Immature natural killer cell (primary cell): Measurements from ENCODE around the gene EBI3. TPM values are rescaled to one million over a fixed set of nuclear protein-coding genes. Genes with fewer than 3 reads are reported as not detected.

Source experiments
- DNase-seq, 3 donors: peaks; one replicate each; pipeline ENCODE4 v3.0.0; 2022; ENCODE audit warnings: mixed read lengths in 1 of 3
- H3K27ac Mint-ChIP-seq, 6 donors: one replicate each; pipeline ENCODE4 v1.8.0; 2020; ENCODE audit warnings: mixed read lengths in 6 of 6, mild to moderate bottlenecking in 5 of 6, inconsistent platforms in 4 of 6, moderate library complexity in 3 of 6
- H3K27me3 Mint-ChIP-seq, 3 donors: one replicate each; pipeline ENCODE4 v1.8.0; 2020 to 2021; ENCODE audit warnings: low read depth in 3 of 3, mild to moderate bottlenecking in 3 of 3, mixed read lengths in 3 of 3, moderate library complexity in 3 of 3, inconsistent platforms in 1 of 3
- H3K36me3 Mint-ChIP-seq, 3 donors: one replicate each; pipeline ENCODE4 v1.8.0; 2020; ENCODE audit warnings: mixed read lengths in 3 of 3, inconsistent platforms in 2 of 3, mild to moderate bottlenecking in 2 of 3
- H3K4me1 Mint-ChIP-seq, 2 donors: one replicate each; pipeline ENCODE4 v1.8.0; 2020; ENCODE audit warnings: inconsistent platforms in 2 of 2, mild to moderate bottlenecking in 2 of 2, mixed read lengths in 2 of 2, moderate library complexity in 1 of 2
- H3K4me3 Mint-ChIP-seq, 5 donors: one replicate each; pipeline ENCODE4 v1.8.0; 2020; ENCODE audit warnings: mild to moderate bottlenecking in 5 of 5, mixed read lengths in 5 of 5, inconsistent platforms in 3 of 5, moderate library complexity in 3 of 5
- H3K9me3 Mint-ChIP-seq, 6 donors: one replicate each; pipeline ENCODE4 v1.8.0; 2020; ENCODE audit warnings: mild to moderate bottlenecking in 6 of 6, mixed read lengths in 6 of 6, inconsistent platforms in 4 of 6, moderate library complexity in 3 of 6
- polyA plus RNA-seq, 3 donors: library from polyadenylated mRNA; unstranded; fragments of 300-500 nt; fragmentation: Illumina TruSeq; gene quantifications; one replicate each; pipeline ENCODE4 v1.2.3, GENCODE V29; 2021

Gene EBI3
- polyA plus RNA-seq, 3 donors from 2014 or later: not detected

- Mint-ChIP-seq H3K36me3 (peaks cover 6 to 11% (median 7%) of the 10 kb centered on the region in 3 donors), H3K27ac (no peak overlapping the region), H3K4me3 (no peak overlapping the region), H3K9me3 (peaks cover 0 to 9% (median 2%) of the 10 kb centered on the region in 6 donors), H3K27me3 (peaks cover 10 to 31% (median 21%) of the 10 kb centered on the region in 3 donors), H3K4me1 (peaks cover 7 to 11% of the 10 kb centered on the region in 2 donors)
- no peak for DNase-seq
These were observed 33.3 kb upstream of the EBI3 start for GRCh38 chr19:4196009-4196408.

- Mint-ChIP-seq H3K4me3 (no peak overlapping the region), H3K36me3 (peaks cover 6 to 11% (median 7%) of the 10 kb centered on the region in 3 donors), H3K9me3 (peaks cover 0 to 9% (median 2%) of the 10 kb centered on the region in 6 donors), H3K4me1 (peaks cover 7 to 11% of the 10 kb centered on the region in 2 donors), H3K27me3 (peaks cover 11 to 31% (median 24%) of the 10 kb centered on the region in 3 donors), H3K27ac (no peak overlapping the region)
- DNase-seq: no peak
These were observed 32.7 kb upstream of the EBI3 start for GRCh38 chr19:4196587-4197148.

GRCh38 chr19:4197228-4197624 lies 32.1 kb upstream of the EBI3 start:
- H3K4me1 Mint-ChIP-seq: peaks cover 7 to 11% of the 10 kb centered on the region in 2 donors
- H3K27ac Mint-ChIP-seq: peak overlapping the region in 1 of 6 donors; percentile 51
- DNase-seq: no peak
- peaks cover 6 to 11% (median 7%) of the 10 kb centered on the region in 3 donors for H3K36me3 Mint-ChIP-seq
- peaks cover 11 to 31% (median 27%) of the 10 kb centered on the region in 3 donors for H3K27me3 Mint-ChIP-seq
- H3K4me3 Mint-ChIP-seq: peak overlapping the region in 1 of 5 donors; percentile 21
- H3K9me3 Mint-ChIP-seq: peaks cover 0 to 9% (median 2%) of the 10 kb centered on the region in 6 donors

- H3K36me3 Mint-ChIP-seq: peaks cover 6 to 11% (median 7%) of the 10 kb centered on the region in 3 donors
- no peak overlapping the region for H3K4me3 Mint-ChIP-seq
- H3K27me3 Mint-ChIP-seq: peaks cover 11 to 31% (median 27%) of the 10 kb centered on the region in 3 donors
- peaks cover 0 to 9% (median 2%) of the 10 kb centered on the region in 6 donors for H3K9me3 Mint-ChIP-seq
- no peak for DNase-seq
- peak overlapping the region in 2 of 6 donors; percentile 29 to 51 for H3K27ac Mint-ChIP-seq
- peaks cover 7 to 11% of the 10 kb centered on the region in 2 donors for H3K4me1 Mint-ChIP-seq
These were observed 31.5 kb upstream of the EBI3 start for GRCh38 chr19:4197625-4198466.

- DNase-seq: no peak
- Mint-ChIP-seq H3K9me3 (peaks cover 0 to 9% (median 2%) of the 10 kb centered on the region in 6 donors), H3K27me3 (peaks cover 11 to 32% (median 25%) of the 10 kb centered on the region in 3 donors), H3K27ac (no peak overlapping the region), H3K36me3 (peaks cover 6 to 11% (median 7%) of the 10 kb centered on the region in 3 donors), H3K4me3 (no peak overlapping the region), H3K4me1 (peaks cover 7 to 11% of the 10 kb centered on the region in 2 donors)
These were observed 30.7 kb upstream of the EBI3 start for GRCh38 chr19:4198467-4199126.

GRCh38 chr19:4199699-4200293 lies 29.5 kb upstream of the EBI3 start:
- Mint-ChIP-seq H3K4me1 (peaks cover 7 to 11% of the 10 kb centered on the region in 2 donors), H3K27ac (no peak overlapping the region), H3K36me3 (peaks cover 6 to 11% (median 7%) of the 10 kb centered on the region in 3 donors), H3K9me3 (peaks cover 0 to 9% (median 2%) of the 10 kb centered on the region in 6 donors), H3K4me3 (no peak overlapping the region), H3K27me3 (peaks cover 11 to 24% (median 22%) of the 10 kb centered on the region in 3 donors)
- DNase-seq: no peak

- no peak for DNase-seq
- H3K9me3 Mint-ChIP-seq: peaks cover 0 to 9% (median 2%) of the 10 kb centered on the region in 6 donors
- H3K27me3 Mint-ChIP-seq: peaks cover 11 to 24% (median 19%) of the 10 kb centered on the region in 3 donors
- H3K4me1 Mint-ChIP-seq: peaks cover 7 to 11% of the 10 kb centered on the region in 2 donors
- H3K4me3 Mint-ChIP-seq: no peak overlapping the region
- peaks cover 6 to 10% (median 7%) of the 10 kb centered on the region in 3 donors for H3K36me3 Mint-ChIP-seq
- H3K27ac Mint-ChIP-seq: no peak overlapping the region
These were observed 28.3 kb upstream of the EBI3 start for GRCh38 chr19:4200940-4201542.

GRCh38 chr19:4201798-4202197 lies 27.5 kb upstream of the EBI3 start:
- Mint-ChIP-seq H3K9me3 (peaks cover 0 to 9% (median 2%) of the 10 kb centered on the region in 6 donors), H3K4me3 (no peak overlapping the region), H3K27ac (no peak overlapping the region)

GRCh38 chr19:4206818-4207484 lies 22.4 kb upstream of the EBI3 start:
- H3K4me3 Mint-ChIP-seq: no peak overlapping the region
- no peak for DNase-seq
- no peaks in the 10 kb centered on the region for H3K36me3 Mint-ChIP-seq
- H3K9me3 Mint-ChIP-seq: no peaks in the 10 kb centered on the region
- peaks cover 0 to 8% (median 6%) of the 10 kb centered on the region in 3 donors for H3K27me3 Mint-ChIP-seq
- H3K27ac Mint-ChIP-seq: no peak overlapping the region
- no peaks in the 10 kb centered on the region for H3K4me1 Mint-ChIP-seq

More at GRCh38 chr19:4201798-4202197, 27.5 kb upstream of the EBI3 start:
- no peak for DNase-seq
- peaks cover 6 to 7% (median 7%) of the 10 kb centered on the region in 3 donors for H3K36me3 Mint-ChIP-seq
- peaks cover 6 to 19% (median 15%) of the 10 kb centered on the region in 3 donors for H3K27me3 Mint-ChIP-seq
- H3K4me1 Mint-ChIP-seq: peaks cover 7 to 11% of the 10 kb centered on the region in 2 donors

- no peaks in the 10 kb centered on the region for H3K36me3 Mint-ChIP-seq
- H3K27me3 Mint-ChIP-seq: peaks cover 0 to 6% (median 5%) of the 10 kb centered on the region in 3 donors
- no peak for DNase-seq
- no peak overlapping the region for H3K4me3 Mint-ChIP-seq
- no peak overlapping the region for H3K27ac Mint-ChIP-seq
- no peaks in the 10 kb centered on the region for H3K9me3 Mint-ChIP-seq
- no peaks in the 10 kb centered on the region for H3K4me1 Mint-ChIP-seq
These were observed 20.8 kb upstream of the EBI3 start for GRCh38 chr19:4208385-4209094.

- peaks cover 3 to 6% (median 5%) of the 10 kb centered on the region in 3 donors for H3K27me3 Mint-ChIP-seq
- H3K9me3 Mint-ChIP-seq: no peaks in the 10 kb centered on the region
- H3K36me3 Mint-ChIP-seq: no peaks in the 10 kb centered on the region
- no peak overlapping the region for H3K27ac Mint-ChIP-seq
- H3K4me3 Mint-ChIP-seq: no peak overlapping the region
- no peak for DNase-seq
- H3K4me1 Mint-ChIP-seq: peaks cover 12 to 13% of the 10 kb centered on the region in 2 donors
These were observed 19.1 kb upstream of the EBI3 start for GRCh38 chr19:4210166-4210731.

- Mint-ChIP-seq H3K27me3 (peaks cover 3 to 5% (median 4%) of the 10 kb centered on the region in 3 donors), H3K4me3 (no peak overlapping the region), H3K4me1 (peaks cover 12 to 13% of the 10 kb centered on the region in 2 donors), H3K9me3 (no peaks in the 10 kb centered on the region), H3K36me3 (peaks cover 0 to 5% (median 0%) of the 10 kb centered on the region in 3 donors), H3K27ac (no peak overlapping the region)
- no peak for DNase-seq
These were observed 16.2 kb upstream of the EBI3 start for GRCh38 chr19:4213116-4213515.
